ENCODE measurements around the gene SUGP1.

SUGP1 gene

DNA sequence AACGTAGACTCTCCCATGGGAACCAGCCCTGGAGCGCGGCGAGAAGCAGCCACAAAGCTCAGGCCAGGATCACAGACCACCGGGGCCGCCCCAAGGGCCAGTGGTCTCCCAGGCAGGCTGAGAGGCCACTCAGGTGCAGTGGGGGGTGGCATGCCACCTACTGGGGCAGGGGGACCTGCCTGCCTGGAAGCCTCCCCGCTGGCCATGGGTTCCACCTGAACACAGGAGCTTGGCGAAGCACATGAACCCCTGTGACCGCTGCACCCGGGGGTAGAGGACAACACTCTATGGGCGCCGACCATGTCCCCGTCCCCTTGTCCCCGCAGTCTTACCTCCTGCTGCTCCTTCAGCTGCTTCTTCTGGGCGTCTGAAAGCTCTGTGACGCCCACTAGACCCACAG is 40.5 kb downstream of the SUGP1 start:
- no peaks in the 10 kb centered on the region for H3K27me3 ChIP-seq
- H3K4me3 ChIP-seq (ENCODE audit: low read depth, low read length): no peak overlapping the region
- peaks cover 51% of the 10 kb centered on the region for H3K36me3 ChIP-seq
- TF ChIP-seq, protein P1, sequence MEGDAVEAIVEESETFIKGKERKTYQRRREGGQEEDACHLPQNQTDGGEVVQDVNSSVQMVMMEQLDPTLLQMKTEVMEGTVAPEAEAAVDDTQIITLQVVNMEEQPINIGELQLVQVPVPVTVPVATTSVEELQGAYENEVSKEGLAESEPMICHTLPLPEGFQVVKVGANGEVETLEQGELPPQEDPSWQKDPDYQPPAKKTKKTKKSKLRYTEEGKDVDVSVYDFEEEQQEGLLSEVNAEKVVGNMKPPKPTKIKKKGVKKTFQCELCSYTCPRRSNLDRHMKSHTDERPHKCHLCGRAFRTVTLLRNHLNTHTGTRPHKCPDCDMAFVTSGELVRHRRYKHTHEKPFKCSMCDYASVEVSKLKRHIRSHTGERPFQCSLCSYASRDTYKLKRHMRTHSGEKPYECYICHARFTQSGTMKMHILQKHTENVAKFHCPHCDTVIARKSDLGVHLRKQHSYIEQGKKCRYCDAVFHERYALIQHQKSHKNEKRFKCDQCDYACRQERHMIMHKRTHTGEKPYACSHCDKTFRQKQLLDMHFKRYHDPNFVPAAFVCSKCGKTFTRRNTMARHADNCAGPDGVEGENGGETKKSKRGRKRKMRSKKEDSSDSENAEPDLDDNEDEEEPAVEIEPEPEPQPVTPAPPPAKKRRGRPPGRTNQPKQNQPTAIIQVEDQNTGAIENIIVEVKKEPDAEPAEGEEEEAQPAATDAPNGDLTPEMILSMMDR (IDR thresholded peaks at IDR 0.05; ENCODE audit: low read depth, low read length): no peak
- H3K9me3 ChIP-seq: no peaks in the 10 kb centered on the region
- no peak for DNase-seq
- no peaks in the 10 kb centered on the region for H3K4me1 ChIP-seq

GRCh38 chr19:19279062-19279612 is 41.2 kb downstream of the SUGP1 start:
- TF ChIP-seq, protein P1 (IDR thresholded peaks at IDR 0.05; ENCODE audit: low read depth, low read length): no peak
- DNase-seq: no peak
- peaks cover 46% of the 10 kb centered on the region for H3K36me3 ChIP-seq

DNA sequence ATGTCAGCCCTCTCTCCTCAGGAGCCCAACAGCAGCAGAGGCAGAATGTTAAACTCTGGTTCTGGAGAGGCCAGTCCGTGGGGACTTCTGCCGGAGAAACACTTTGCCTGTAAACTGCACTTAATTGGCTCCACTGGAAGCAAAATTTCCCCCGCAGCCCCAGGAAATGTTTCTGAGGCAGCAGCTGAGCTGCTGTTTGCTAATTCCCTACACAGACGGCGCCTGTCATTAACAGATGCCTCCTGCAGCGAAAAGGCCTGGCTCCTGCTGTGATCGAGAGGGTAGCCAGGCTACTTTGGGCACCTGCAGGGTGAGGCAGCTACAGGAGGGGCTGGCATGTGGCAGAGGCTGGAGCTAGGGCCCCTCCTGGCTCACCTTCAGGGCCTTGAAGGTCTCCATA is 42.0 kb downstream of the SUGP1 start:
- no peak for DNase-seq
- Histone ChIP-seq H3K4me1 (no peaks in the 10 kb centered on the region), H3K27me3 (no peaks in the 10 kb centered on the region), H3K36me3 (peaks cover 41% of the 10 kb centered on the region), H3K4me3 (ENCODE audit: low read depth, low read length) (no peak overlapping the region), H3K9me3 (no peaks in the 10 kb centered on the region)
- TF ChIP-seq, protein P1 (IDR thresholded peaks at IDR 0.05; ENCODE audit: low read depth, low read length): no peak

More at GRCh38 chr19:19279062-19279612, 41.2 kb downstream of the SUGP1 start:
- H3K27me3 ChIP-seq: no peaks in the 10 kb centered on the region
- H3K4me3 ChIP-seq (ENCODE audit: low read depth, low read length): no peak overlapping the region
- H3K4me1 ChIP-seq: no peaks in the 10 kb centered on the region
- H3K9me3 ChIP-seq: no peaks in the 10 kb centered on the region

DNA sequence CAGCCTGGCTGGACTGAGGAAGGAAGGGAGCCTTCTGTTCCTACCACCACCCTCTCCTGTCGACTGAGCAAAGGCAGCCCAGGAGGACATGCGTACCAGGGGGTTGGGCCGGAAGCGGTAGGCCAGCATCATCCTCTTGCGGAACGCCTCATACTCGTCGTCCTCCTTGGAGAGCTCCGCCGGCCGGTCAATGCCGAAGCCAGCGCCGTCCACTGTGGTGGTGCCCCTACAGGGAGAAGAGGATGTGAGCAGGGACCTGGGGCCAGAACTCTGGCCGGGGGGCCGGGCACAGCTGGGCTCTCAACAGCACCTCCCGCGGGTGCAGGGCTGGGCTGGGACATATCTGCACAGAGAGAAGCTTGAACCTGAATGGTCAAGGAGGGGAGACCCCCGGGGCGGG is 43.5 kb downstream of the SUGP1 start:
- no peak overlapping the region for H3K4me3 ChIP-seq (ENCODE audit: low read depth, low read length)
- TF ChIP-seq, protein P1 (IDR thresholded peaks at IDR 0.05; ENCODE audit: low read depth, low read length): no peak
- H3K36me3 ChIP-seq: peaks cover 41% of the 10 kb centered on the region

GRCh38 chr19:19276386-19276785 is 43.9 kb downstream of the SUGP1 start:
- Histone ChIP-seq H3K4me1 (peaks cover 5% of the 10 kb centered on the region; the same call in 1 of the 2 replicates), H3K9me3 (no peaks in the 10 kb centered on the region; the same call in 1 of the 2 replicates), H3K4me3 (ENCODE audit: low read depth, low read length) (no peak overlapping the region), H3K36me3 (peaks cover 41% of the 10 kb centered on the region), H3K27me3 (no peaks in the 10 kb centered on the region)
- no peak for DNase-seq
- TF ChIP-seq, protein P1 (IDR thresholded peaks at IDR 0.05; ENCODE audit: low read depth, low read length): no peak

More for the DNA sequence above, 43.5 kb downstream of the SUGP1 start:
- no peaks in the 10 kb centered on the region; the same call in 1 of the 2 replicates for H3K9me3 ChIP-seq
- no peak for DNase-seq
- H3K4me1 ChIP-seq: peaks cover 5% of the 10 kb centered on the region; the same call in 1 of the 2 replicates
- no peaks in the 10 kb centered on the region for H3K27me3 ChIP-seq

DNA sequence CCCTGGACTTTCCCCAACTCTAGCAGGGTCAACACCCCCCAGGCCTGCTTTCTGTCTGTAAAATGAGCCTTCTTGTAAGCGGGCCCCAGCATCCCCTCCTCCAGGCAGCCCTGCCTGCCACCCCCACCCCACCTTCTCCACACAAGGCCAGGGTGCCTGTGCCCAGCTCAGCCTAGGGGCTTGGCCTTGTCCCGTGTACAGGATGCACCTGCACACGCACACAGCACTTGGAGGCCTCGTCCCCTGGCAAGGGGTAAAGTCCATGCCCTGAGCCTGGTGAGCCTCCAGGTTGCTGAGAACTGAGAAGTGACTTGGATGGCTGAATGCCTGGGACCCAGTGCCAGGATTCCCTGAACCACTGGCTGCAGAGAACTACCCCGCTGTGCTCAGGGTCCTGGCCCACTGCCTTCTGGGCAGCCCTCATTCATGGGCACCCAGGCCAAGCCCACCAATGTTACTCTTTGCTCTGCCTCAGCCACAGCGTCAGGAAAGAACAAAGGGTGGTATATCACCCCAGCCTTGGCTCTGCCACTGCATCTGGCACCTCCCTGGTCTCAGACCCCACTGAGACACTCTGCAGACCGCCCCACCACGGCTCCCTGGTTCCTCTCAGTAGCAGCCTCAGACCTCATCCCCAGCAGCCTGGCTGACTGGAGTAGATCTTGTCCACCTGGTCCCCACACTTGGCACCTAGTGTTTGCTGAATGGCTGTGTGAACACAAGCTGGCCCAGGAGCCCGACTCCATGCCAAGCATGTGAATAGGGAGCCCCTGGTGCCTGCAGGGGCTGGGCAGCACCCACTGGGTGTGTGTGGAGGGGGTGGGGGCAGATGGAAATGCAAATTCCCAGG is 45.4 kb downstream of the SUGP1 start:
- Histone ChIP-seq H3K4me3 (ENCODE audit: low read depth, low read length) (no peak overlapping the region), H3K27me3 (no peaks in the 10 kb centered on the region), H3K9me3 (no peaks in the 10 kb centered on the region; the same call in 1 of the 2 replicates), H3K4me1 (peaks cover 5% of the 10 kb centered on the region; the same call in 1 of the 2 replicates), H3K36me3 (peaks cover 31% of the 10 kb centered on the region)
- DNase-seq: no peak
- TF ChIP-seq, protein P1 (IDR thresholded peaks at IDR 0.05; ENCODE audit: low read depth, low read length): no peak
